ENCODE measurements around the gene INPP5E.

DNA sequence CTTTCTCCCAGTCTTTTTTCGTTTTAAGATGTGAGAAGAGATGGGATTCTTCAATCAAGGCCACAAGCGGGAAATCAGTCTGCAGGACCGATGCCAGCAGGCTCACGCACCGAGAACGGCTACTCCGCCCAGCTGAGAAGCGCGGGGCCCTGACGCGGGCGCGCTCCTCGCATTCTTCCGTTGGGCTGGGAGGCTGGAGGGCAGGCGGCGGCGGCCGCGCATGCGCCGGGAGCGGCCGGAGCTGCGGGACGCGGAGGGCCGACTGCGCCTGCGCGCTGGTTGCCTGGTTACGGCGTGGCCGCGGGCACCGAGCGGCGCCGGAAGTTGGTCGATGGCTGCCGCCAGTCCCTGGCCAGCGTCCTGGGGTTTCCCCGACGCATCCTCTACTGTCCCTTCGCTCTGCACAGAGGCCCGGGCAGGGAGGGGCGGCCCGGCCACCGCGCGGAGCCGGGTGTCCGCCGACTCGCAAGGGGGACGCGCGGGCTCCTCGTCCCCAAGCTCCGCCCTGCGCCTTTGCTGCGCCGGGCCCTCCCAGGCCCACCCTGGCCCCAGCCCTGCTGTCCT lies 44.0 kb upstream of the INPP5E start:
- TF ChIP-seq, protein P1, sequence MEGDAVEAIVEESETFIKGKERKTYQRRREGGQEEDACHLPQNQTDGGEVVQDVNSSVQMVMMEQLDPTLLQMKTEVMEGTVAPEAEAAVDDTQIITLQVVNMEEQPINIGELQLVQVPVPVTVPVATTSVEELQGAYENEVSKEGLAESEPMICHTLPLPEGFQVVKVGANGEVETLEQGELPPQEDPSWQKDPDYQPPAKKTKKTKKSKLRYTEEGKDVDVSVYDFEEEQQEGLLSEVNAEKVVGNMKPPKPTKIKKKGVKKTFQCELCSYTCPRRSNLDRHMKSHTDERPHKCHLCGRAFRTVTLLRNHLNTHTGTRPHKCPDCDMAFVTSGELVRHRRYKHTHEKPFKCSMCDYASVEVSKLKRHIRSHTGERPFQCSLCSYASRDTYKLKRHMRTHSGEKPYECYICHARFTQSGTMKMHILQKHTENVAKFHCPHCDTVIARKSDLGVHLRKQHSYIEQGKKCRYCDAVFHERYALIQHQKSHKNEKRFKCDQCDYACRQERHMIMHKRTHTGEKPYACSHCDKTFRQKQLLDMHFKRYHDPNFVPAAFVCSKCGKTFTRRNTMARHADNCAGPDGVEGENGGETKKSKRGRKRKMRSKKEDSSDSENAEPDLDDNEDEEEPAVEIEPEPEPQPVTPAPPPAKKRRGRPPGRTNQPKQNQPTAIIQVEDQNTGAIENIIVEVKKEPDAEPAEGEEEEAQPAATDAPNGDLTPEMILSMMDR (conservative IDR thresholded peaks at IDR 0.05; ENCODE audit: low read length): no peak
- no peak for TF ChIP-seq EZH2phosphoT487 (IDR thresholded peaks at IDR 0.05; ENCODE audit: borderline replicate concordance)
